Loucy (cell line): ENCODE results near the gene NBEAL2.

ENCODE experiments used
- H2AFZ ChIP-seq: fragments of 200-600 bp; sonication (generic); 2 replicates; pipeline ENCODE4 v1.6.0; 2016; ENCODE audit warnings: antibody characterized with exemption, mild to moderate bottlenecking, low read length, moderate library complexity
- H3F3A ChIP-seq: fragments of 200-600 bp; 2 replicates; pipeline ENCODE4 v1.6.0; 2016; ENCODE audit warnings: antibody characterized with exemption, low read depth, mild to moderate bottlenecking
- H3K27me3 ChIP-seq: fragments of 200-600 bp; sonication (generic); 2 replicates; pipeline ENCODE4 v1.6.1; 2014; ENCODE audit warnings: low read length, mild to moderate bottlenecking; ENCODE audit not compliant: insufficient read depth, poor library complexity, severe bottlenecking
- H3K36me3 ChIP-seq: fragments of 200-600 bp; sonication (generic); 2 replicates; pipeline ENCODE4 v1.6.1; 2016; ENCODE audit warnings: low read length; ENCODE audit not compliant: insufficient read depth
- H3K4me1 ChIP-seq: fragments of 200-600 bp; sonication (generic); 2 replicates; pipeline ENCODE4 v1.5.1; 2014; ENCODE audit warnings: low read length, mild to moderate bottlenecking; ENCODE audit not compliant: insufficient read depth, poor library complexity, severe bottlenecking
- H3K4me2 ChIP-seq: fragments of 200-600 bp; sonication (generic); 2 replicates; pipeline ENCODE4 v1.6.0; 2014; ENCODE audit warnings: antibody characterized with exemption, low read length, low read depth, mild to moderate bottlenecking; ENCODE audit not compliant: poor library complexity, severe bottlenecking
- H3K4me3 ChIP-seq: fragments of 200-600 bp; sonication (generic); 2 replicates; pipeline ENCODE4 v1.5.1; 2014; ENCODE audit warnings: low read length, mild to moderate bottlenecking, mixed read lengths; ENCODE audit not compliant: poor library complexity, severe bottlenecking
- H3K79me2 ChIP-seq: fragments of 200-600 bp; sonication (generic); 2 replicates; pipeline ENCODE4 v1.6.1; 2014; ENCODE audit warnings: low read length; ENCODE audit not compliant: insufficient read depth
- H3K9ac ChIP-seq: fragments of 200-600 bp; sonication (generic); 2 replicates; pipeline ENCODE4 v1.6.0; 2014; ENCODE audit warnings: mild to moderate bottlenecking, low read depth, low read length, moderate library complexity; ENCODE audit not compliant: poor library complexity, severe bottlenecking
- H3K9me2 ChIP-seq: fragments of 200-600 bp; sonication (generic); replicated peaks from 2 replicates; pipeline ENCODE4 v1.6.1; 2016; ENCODE audit warnings: low read depth, low read length, mixed read lengths
- H3K9me3 ChIP-seq: fragments of 200-600 bp; sonication (generic); 2 replicates; pipeline ENCODE4 v1.6.1; 2014; ENCODE audit warnings: mild to moderate bottlenecking, antibody characterized with exemption, low read length, low read depth; ENCODE audit not compliant: insufficient read depth
- H4K20me1 ChIP-seq: fragments of 200-600 bp; sonication (generic); 2 replicates; pipeline ENCODE4 v1.6.0; 2014; ENCODE audit warnings: antibody characterized with exemption, low read length, mild to moderate bottlenecking; ENCODE audit not compliant: insufficient read depth, poor library complexity, severe bottlenecking
- CTCF ChIP-seq: fragments of 200-600 bp; sonication (generic); conservative IDR thresholded peaks from 2 replicates; pipeline ENCODE4 v1.5.1; 2014; ENCODE audit warnings: mild to moderate bottlenecking, antibody characterized with exemption, low read length
- EZH2phosphoT487 ChIP-seq: fragments of 200-600 bp; IDR thresholded peaks from 2 replicates; pipeline ENCODE4 v1.6.1; 2018; ENCODE audit warnings: antibody characterized with exemption, mild to moderate bottlenecking, moderate library complexity, borderline replicate concordance

Gene NBEAL2

GRCh38 chr3:46984591-46985459 lies 5.4 kb downstream of the NBEAL2 start:
- Histone ChIP-seq H3K36me3 (no peaks in the 10 kb centered on the region; the same call in 1 of the 2 replicates), H3K4me3 (no peak overlapping the region), H3K4me1 (peaks cover 82% of the 10 kb centered on the region)

DNA sequence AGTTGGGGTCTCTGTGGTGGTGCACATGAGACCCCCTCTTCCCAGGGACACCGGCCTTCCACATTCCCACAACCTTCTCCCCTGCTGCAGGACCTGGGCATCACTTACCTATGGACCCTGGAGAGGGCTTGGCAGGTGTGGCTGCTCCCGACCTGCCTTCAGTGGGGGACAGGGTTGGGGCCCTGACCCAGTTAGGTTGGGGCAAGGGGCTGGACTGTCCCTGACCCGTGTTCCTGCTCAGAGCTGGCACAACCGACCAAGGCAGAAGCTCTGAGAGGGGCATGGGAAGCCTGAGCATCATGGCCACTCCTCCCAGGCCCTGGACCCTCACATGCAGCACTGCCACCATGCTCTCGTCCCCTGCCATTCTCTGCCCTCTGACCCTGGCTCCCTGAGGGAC lies 6.1 kb downstream of the NBEAL2 start:
- H3K4me3 ChIP-seq = no peak overlapping the region
- no peaks in the 10 kb centered on the region for H3K9me2 ChIP-seq
- H3K9ac ChIP-seq = peak overlapping the region; percentile 73
- TF ChIP-seq EZH2phosphoT487 (no peak), CTCF (no peak)
- H2AFZ ChIP-seq = no peak overlapping the region
- no peaks in the 10 kb centered on the region; the same call in 1 of the 2 replicates for H3K36me3 ChIP-seq
- H3K9me3 ChIP-seq = no peaks in the 10 kb centered on the region
- peaks cover 87% of the 10 kb centered on the region for H3K4me1 ChIP-seq
- no peaks in the 10 kb centered on the region for H3F3A ChIP-seq
- no peaks in the 10 kb centered on the region for H3K27me3 ChIP-seq
- peaks cover 95% of the 10 kb centered on the region for H3K79me2 ChIP-seq
- peak overlapping the region; percentile 93 for H3K4me2 ChIP-seq
- no peaks in the 10 kb centered on the region for H4K20me1 ChIP-seq

More at GRCh38 chr3:46984591-46985459, 5.4 kb downstream of the NBEAL2 start:
- no peaks in the 10 kb centered on the region for H4K20me1 ChIP-seq
- H3K4me2 ChIP-seq = peak overlapping the region; percentile 93
- H3K9ac ChIP-seq = peak overlapping the region; percentile 31
- no peaks in the 10 kb centered on the region for H3K9me2 ChIP-seq
- TF ChIP-seq CTCF (no peak), EZH2phosphoT487 (no peak)
- H3K27me3 ChIP-seq = no peaks in the 10 kb centered on the region
- H3K79me2 ChIP-seq = peaks cover 95% of the 10 kb centered on the region
- no peaks in the 10 kb centered on the region for H3F3A ChIP-seq
- no peak overlapping the region for H2AFZ ChIP-seq
- H3K9me3 ChIP-seq = no peaks in the 10 kb centered on the region

DNA sequence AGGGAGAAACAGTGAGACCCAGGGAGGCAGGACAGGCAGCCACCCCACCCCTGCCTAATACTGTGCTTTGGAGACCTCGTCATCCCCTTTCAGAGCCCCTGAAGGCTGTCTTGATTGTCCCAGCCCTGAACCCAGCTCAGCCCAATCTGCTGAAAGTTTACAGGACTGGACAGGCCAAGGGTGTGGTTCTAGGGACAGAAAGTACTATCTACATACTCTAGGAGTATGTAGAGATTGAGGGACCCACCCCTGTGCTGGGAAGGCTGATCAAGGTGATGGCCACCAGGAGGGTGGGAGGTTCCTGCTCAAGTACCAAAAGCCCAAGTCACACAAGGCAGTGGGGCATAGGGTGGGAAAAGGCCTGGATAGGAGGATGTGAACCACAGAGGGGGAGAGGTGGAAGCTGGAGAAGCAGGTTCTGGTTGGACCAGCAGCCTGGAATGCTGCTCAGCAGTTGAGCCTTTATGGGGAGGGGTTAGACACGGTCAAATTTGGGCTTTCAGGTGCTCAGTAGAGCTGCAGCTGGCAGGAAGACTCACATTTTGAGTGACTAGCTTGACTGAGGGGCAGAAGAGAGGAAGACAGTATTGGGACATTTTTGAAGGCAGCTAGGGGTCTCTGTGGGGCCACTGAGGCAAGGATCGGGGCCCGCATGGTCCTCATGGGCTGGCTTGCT lies 6.7 kb downstream of the NBEAL2 start:
- Histone ChIP-seq H3K4me3 (peak overlapping the region; percentile 67), H3K9me3 (no peaks in the 10 kb centered on the region), H3K9me2 (no peaks in the 10 kb centered on the region), H4K20me1 (no peaks in the 10 kb centered on the region), H3K27me3 (no peaks in the 10 kb centered on the region), H3K9ac (peak overlapping the region; percentile 73), H3K36me3 (peaks cover 2% of the 10 kb centered on the region; the same call in 1 of the 2 replicates), H3K79me2 (peaks cover 94% of the 10 kb centered on the region), H3F3A (no peaks in the 10 kb centered on the region), H3K4me2 (peak overlapping the region; percentile 93), H2AFZ (no peak overlapping the region), H3K4me1 (peaks cover 87% of the 10 kb centered on the region)
- no peak for TF ChIP-seq CTCF
- no peak for TF ChIP-seq EZH2phosphoT487
